Measurements from ENCODE around the gene WIZ. TPM values are rescaled to one million over a fixed set of nuclear protein-coding genes. Genes with fewer than 3 reads are reported as not detected.

Gene WIZ
- total and polyA plus RNA-seq, 4 donors = 14.5 to 42.6 (median 23.3) TPM

GRCh38 chr19:15401397-15401710, 48.4 kb downstream of the WIZ start:
- H3K9ac ChIP-seq (ENCODE audit: insufficient read depth in 1 of 2, low read length in 2 of 2) = no peak overlapping the region
- no peak for TF ChIP-seq CTCF (IDR thresholded peaks at IDR 0.05; ENCODE audit: control extremely low read depth, extremely low read depth)
- no peaks in the 10 kb centered on the region for H3K9me3 ChIP-seq (ENCODE audit: control insufficient read depth in 4 of 4, insufficient read depth in 3 of 4, low read length in 3 of 4)
- ATAC-seq (ENCODE audit: insufficient read depth, low FRiP score) (no peak), DNase-seq (no peak)
- H3K4me1 ChIP-seq (ENCODE audit: control insufficient read depth in 5 of 5, insufficient read depth in 5 of 5, low read length in 5 of 5) = peaks cover 0 to 13% (median 0%) of the 10 kb centered on the region in 5 donors
- H3K27ac ChIP-seq (ENCODE audit: low read depth in 1 of 2, low read length in 1 of 2) = no peak overlapping the region
- H3K27me3 ChIP-seq (ENCODE audit: control insufficient read depth in 3 of 3, insufficient read depth in 3 of 3, low read length in 2 of 3) = no peaks in the 10 kb centered on the region
- H3K4me3 ChIP-seq = no peak overlapping the region
- 96% methylated on average over 17 of the region's 17 CpGs for WGBS, 2 donors
- peaks cover 15 to 67% (median 39%) of the 10 kb centered on the region in 4 donors for H3K36me3 ChIP-seq (ENCODE audit: control insufficient read depth in 4 of 4, insufficient read depth in 4 of 4, low read length in 4 of 4)

- Histone ChIP-seq H3K27ac (ENCODE audit: low read depth in 1 of 2, low read length in 1 of 2) (no peak overlapping the region), H3K27me3 (ENCODE audit: control insufficient read depth in 3 of 3, insufficient read depth in 3 of 3, low read length in 2 of 3) (no peaks in the 10 kb centered on the region), H3K4me3 (no peak overlapping the region), H3K9me3 (ENCODE audit: control insufficient read depth in 4 of 4, insufficient read depth in 3 of 4, low read length in 3 of 4) (no peaks in the 10 kb centered on the region), H3K9ac (ENCODE audit: insufficient read depth in 1 of 2, low read length in 2 of 2) (no peak overlapping the region), H3K4me1 (ENCODE audit: control insufficient read depth in 5 of 5, insufficient read depth in 5 of 5, low read length in 5 of 5) (peaks cover 0 to 12% (median 0%) of the 10 kb centered on the region in 5 donors), H3K36me3 (ENCODE audit: control insufficient read depth in 4 of 4, insufficient read depth in 4 of 4, low read length in 4 of 4) (peaks cover 15 to 71% (median 42%) of the 10 kb centered on the region in 4 donors)
- no peak for TF ChIP-seq CTCF (IDR thresholded peaks at IDR 0.05; ENCODE audit: control extremely low read depth, extremely low read depth)
- no peak for DNase-seq
- no peak for ATAC-seq (ENCODE audit: insufficient read depth, low FRiP score)
- WGBS, 2 donors = 93 to 96% methylated on average over 29 of the region's 29 CpGs
Observed at GRCh38 chr19:15400521-15401396, 49.0 kb downstream of the WIZ start.

- H3K9ac ChIP-seq (ENCODE audit: insufficient read depth in 1 of 2, low read length in 2 of 2) = no peak overlapping the region
- H3K4me1 ChIP-seq (ENCODE audit: control insufficient read depth in 5 of 5, insufficient read depth in 5 of 5, low read length in 5 of 5) = peaks cover 0 to 8% (median 0%) of the 10 kb centered on the region in 5 donors
- H3K27me3 ChIP-seq (ENCODE audit: control insufficient read depth in 3 of 3, insufficient read depth in 3 of 3, low read length in 2 of 3) = no peaks in the 10 kb centered on the region
- no peak overlapping the region for H3K4me3 ChIP-seq
- H3K36me3 ChIP-seq (ENCODE audit: control insufficient read depth in 4 of 4, insufficient read depth in 4 of 4, low read length in 4 of 4) = peaks cover 15 to 74% (median 42%) of the 10 kb centered on the region in 4 donors
- ATAC-seq (ENCODE audit: insufficient read depth, low FRiP score) (no peak), DNase-seq (no peak)
- no peaks in the 10 kb centered on the region for H3K9me3 ChIP-seq (ENCODE audit: control insufficient read depth in 4 of 4, insufficient read depth in 3 of 4, low read length in 3 of 4)
- WGBS, 2 donors = 95 to 97% methylated on average over 14 of the region's 14 CpGs
- no peak overlapping the region for H3K27ac ChIP-seq (ENCODE audit: low read depth in 1 of 2, low read length in 1 of 2)
- no peak for TF ChIP-seq CTCF (IDR thresholded peaks at IDR 0.05; ENCODE audit: control extremely low read depth, extremely low read depth)
Observed at GRCh38 chr19:15399635-15400034, 50.1 kb downstream of the WIZ start.
